Endothelial cell of coronary artery (primary cell): Measurements from ENCODE around the gene DNAI2. TPM values are rescaled to one million over a fixed set of nuclear protein-coding genes. Genes with fewer than 3 reads are reported as not detected.

ENCODE experiments used
- total RNA-seq: library from RNA; depleted of rRNA; stranded (reverse); fragments of >200 nt; gene quantifications from 2 replicates; pipeline ENCODE4 v1.2.3, GENCODE V29; 2014

DNAI2 gene, protein sequence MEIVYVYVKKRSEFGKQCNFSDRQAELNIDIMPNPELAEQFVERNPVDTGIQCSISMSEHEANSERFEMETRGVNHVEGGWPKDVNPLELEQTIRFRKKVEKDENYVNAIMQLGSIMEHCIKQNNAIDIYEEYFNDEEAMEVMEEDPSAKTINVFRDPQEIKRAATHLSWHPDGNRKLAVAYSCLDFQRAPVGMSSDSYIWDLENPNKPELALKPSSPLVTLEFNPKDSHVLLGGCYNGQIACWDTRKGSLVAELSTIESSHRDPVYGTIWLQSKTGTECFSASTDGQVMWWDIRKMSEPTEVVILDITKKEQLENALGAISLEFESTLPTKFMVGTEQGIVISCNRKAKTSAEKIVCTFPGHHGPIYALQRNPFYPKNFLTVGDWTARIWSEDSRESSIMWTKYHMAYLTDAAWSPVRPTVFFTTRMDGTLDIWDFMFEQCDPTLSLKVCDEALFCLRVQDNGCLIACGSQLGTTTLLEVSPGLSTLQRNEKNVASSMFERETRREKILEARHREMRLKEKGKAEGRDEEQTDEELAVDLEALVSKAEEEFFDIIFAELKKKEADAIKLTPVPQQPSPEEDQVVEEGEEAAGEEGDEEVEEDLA
- not detected in 2 replicates for total RNA-seq

DNA sequence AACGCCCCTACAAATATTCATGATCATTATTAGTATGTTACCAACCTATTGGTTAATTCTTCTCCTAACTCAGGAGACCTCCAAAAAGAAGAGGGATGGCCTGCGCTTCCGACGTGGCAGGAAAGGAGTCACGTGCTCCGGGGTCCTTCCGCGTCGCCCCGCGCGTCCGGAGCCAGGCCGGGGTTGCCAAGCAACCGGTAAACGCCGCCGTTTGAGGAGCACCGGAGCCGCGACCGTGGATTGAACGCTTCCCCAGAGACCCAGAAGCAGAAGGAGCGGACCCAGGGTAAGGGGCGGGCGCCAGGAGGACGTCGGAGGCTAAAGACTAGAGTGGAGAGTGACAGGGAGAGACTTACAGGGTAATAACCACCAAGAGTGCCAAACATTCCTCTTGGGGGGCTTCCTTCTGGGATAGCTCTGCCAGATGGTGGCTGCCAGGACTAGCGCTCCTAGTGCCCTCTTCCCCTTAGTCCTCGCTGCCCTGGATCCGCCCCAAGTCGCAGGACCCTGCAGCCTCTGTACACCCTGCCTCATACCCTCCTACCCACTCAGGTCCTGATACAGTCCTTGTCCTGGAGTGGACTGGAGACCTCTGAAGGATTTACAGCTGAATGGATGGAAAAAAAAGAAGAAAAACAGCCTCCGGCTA is at the start of gene DNAI2:
Gene DNAI2, plus strand, starts transcription at position 175 of the 649 bp plus-strand sequence. CDS start 7,584 bp downstream, outside the sequence.

DNA sequence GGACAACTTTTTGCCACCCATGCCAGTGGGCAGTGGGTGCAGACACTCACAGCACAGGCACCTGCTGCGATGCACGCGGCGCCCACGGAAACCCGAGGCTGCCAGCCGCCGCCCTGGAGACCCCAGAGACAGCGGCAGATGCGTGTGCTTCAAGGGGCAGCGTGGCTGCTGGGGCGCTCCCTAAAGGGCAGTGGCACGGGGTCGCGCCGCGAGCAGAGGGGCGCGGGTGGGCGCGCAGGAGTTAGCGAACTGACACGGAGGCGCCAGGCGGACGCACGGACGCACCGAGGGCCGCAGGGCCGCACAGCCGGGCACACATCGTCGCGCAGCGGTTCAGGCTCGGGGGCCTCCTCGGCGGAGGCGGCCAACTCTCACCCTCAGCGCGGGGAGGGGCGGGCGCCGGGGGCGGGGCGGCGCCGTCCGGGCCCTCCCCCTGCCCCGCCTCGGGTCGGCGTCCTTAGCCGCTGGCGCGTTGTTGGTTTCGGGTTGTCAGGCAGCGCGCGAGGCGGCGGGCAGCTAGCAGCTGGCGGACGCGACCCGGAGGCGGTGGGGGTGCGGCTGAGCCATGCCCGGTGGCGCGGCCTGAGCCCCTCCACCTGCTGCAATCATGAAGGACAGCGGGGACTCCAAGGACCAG is 51.8 kb downstream of the DNAI2 start, which contains the start of gene KIF19:
Gene KIF19, plus strand, starts transcription at position 484 of the 637 bp plus-strand sequence. Its CDS starts 124 bp downstream, at position 608.

DNA sequence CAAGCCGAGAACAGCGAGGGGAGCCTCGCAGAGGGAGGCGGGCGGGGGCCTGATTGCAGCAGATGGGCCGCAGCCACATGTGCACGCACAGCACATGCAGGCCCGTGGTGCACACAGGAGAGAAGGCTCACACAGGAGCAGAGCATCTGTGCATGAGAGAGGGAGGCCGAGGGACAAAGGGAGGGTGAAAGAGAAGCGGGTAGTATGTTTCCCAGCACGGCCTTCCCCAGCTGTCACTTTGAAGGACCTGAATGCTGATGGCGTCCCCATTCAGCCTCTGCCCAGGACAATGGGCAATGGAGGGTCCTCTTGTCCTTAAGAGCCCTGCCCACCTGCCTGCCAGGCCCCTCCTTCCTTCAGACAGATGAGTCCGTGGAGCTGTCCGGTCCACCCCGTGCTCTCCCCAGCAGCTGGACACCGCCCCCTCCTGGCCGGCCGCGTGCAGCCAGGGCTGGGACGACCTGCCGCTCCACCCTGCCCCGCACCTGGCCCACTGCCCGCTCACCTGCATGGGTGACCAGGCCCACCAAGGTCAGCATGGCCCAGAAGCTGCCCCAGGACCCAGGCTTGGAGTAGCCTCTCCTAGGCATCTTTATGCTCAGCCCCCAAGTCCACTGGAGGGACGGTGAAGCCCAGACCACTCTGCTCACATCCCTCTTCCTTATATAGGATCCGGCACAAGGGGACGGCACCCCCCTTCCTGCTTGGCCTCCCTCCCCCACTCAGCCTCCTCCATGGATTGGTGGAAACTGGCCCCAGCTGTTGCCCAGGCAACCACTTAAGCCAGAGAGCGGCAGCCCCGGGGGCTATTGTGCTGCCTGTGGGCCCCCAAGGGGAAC is 87.4 kb downstream of the DNAI2 start, which contains the start of gene BTBD17:
Gene BTBD17, minus strand, starts transcription at position 639 of the 839 bp plus-strand sequence. Its CDS starts 49 bp downstream, at position 590.

Other genes with a start within 250 kb of the DNAI2 start
- 4,063 and 5,203 TPM in 2 replicates for gene RPL38, start 70.6 kb upstream of the DNAI2 start, total RNA-seq
- 0.75 and 3.4 TPM in 2 replicates for gene TTYH2, start 60.7 kb upstream of the DNAI2 start, total RNA-seq
- 0.38 and 0.99 TPM in 2 replicates for gene KIF19, start 52.0 kb downstream of the DNAI2 start, total RNA-seq
- not detected in 2 replicates for gene BTBD17, start 87.6 kb downstream of the DNAI2 start, total RNA-seq
- gene GPR142, start 93.3 kb downstream of the DNAI2 start, total RNA-seq: not detected in 2 replicates
- gene GPRC5C, start 157.9 kb downstream of the DNAI2 start, total RNA-seq: 0.09 and 0.66 TPM in 2 replicates
- not detected in 2 replicates for gene CD300A, start 192.4 kb downstream of the DNAI2 start, total RNA-seq